Measurements from ENCODE around the gene EVL. TPM values are rescaled to one million over a fixed set of nuclear protein-coding genes. Genes with fewer than 3 reads are reported as not detected.

Gene EVL
- total RNA-seq, 2 experiments from 2014 or later = 660 to 678 TPM

DNA sequence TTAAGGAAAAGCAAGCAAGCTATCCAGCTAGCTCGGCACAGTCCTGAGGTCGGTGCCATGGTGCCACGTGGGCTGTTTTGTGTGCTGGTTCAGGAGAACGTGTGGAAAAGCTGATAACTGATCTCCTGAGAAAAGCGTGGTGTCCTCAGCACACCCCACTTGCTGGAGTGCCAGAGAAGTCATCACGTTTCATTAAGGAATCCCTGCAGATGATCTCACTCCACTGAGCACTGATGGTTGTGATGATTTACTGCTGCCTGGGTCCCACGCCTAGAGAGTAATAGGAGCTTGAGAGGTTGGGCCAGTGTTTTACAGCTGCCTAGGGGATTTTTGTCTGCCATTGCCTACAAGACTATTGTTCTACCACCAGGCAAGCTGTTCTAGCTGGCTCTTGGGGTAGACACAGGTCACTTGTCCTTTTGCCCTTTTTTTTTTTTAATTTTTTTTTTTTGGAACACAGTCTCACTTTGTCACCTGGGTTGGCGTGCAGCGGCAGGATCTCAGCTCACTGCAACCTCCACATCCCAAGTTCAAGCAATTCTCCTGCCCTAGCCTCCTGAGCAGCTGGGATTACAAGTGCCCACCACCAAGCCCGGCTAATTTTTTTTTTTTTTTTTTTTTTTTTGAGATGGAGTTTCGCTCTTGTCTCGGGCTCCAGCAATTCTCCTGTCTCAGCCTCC lies 42.3 kb upstream of the EVL start:
- Histone ChIP-seq H3K4me3 (ENCODE audit: low read length) (no peak overlapping the region), H3K9me3 (ENCODE audit: control insufficient read depth in 1 of 2, insufficient read depth in 1 of 2, low read length in 2 of 2) (no peaks in the 10 kb centered on the region), H3K4me1 (ENCODE audit: insufficient read depth, low read length) (peaks cover 3% of the 10 kb centered on the region), H3K36me3 (ENCODE audit: insufficient read depth, low read length) (no peaks in the 10 kb centered on the region), H3K27me3 (ENCODE audit: control insufficient read depth in 1 of 2, insufficient read depth in 2 of 2, low read length in 2 of 2) (no peaks in the 10 kb centered on the region), H3K27ac (ENCODE audit: low read depth in 1 of 2, low read length in 2 of 2) (no peak overlapping the region)
- CTCF ChIA-PET = no interaction called here
- H3K4me3 Mint-ChIP-seq = no peak overlapping the region
- ATAC-seq (ENCODE audit: poor library complexity) (no peak), DNase-seq (no peak)
- H3K9me3 Mint-ChIP-seq = no peaks in the 10 kb centered on the region
- intact Hi-C loops (cut with DNase I, micrococcal nuclease) = no loop called here
- POLR2A ChIA-PET = no interaction called here
- H3K27me3 Mint-ChIP-seq = no peaks in the 10 kb centered on the region
- no peaks in the 10 kb centered on the region for H3K36me3 Mint-ChIP-seq (ENCODE audit: low read depth)
- no peak overlapping the region for H3K27ac Mint-ChIP-seq
- peaks cover 6% of the 10 kb centered on the region for H3K4me1 Mint-ChIP-seq (ENCODE audit: low read depth)
- TF ChIP-seq, protein P1, sequence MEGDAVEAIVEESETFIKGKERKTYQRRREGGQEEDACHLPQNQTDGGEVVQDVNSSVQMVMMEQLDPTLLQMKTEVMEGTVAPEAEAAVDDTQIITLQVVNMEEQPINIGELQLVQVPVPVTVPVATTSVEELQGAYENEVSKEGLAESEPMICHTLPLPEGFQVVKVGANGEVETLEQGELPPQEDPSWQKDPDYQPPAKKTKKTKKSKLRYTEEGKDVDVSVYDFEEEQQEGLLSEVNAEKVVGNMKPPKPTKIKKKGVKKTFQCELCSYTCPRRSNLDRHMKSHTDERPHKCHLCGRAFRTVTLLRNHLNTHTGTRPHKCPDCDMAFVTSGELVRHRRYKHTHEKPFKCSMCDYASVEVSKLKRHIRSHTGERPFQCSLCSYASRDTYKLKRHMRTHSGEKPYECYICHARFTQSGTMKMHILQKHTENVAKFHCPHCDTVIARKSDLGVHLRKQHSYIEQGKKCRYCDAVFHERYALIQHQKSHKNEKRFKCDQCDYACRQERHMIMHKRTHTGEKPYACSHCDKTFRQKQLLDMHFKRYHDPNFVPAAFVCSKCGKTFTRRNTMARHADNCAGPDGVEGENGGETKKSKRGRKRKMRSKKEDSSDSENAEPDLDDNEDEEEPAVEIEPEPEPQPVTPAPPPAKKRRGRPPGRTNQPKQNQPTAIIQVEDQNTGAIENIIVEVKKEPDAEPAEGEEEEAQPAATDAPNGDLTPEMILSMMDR (IDR thresholded peaks at IDR 0.05) = no peak

DNA sequence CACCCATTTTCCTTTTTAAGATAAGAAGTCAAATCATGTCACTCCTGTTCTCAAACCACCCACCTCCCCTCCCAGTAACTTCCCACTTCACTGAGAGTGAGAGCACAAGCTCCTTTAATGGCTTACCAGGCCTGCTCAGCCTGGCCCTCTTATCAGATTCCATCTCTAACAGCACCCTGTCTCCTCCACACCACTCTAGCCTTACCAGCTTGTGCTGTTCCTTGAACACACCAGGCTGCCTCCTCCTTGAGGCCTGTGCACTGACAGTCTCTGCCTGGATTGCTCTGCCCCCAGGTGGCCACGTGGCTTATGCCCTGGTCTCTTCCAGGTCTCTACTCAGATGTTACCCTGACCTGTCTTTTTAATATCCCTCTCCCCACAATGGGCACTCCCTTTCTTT lies 40.1 kb upstream of the EVL start:
- H3K4me3 Mint-ChIP-seq = no peak overlapping the region
- H3K36me3 Mint-ChIP-seq (ENCODE audit: low read depth) = no peaks in the 10 kb centered on the region
- TF ChIP-seq, protein P1 (IDR thresholded peaks at IDR 0.05) = no peak
- intact Hi-C loops (cut with DNase I, micrococcal nuclease) = loop anchor here in 1 of 2 experiments (1.0 kb wide), 1 partner anchor 43 kb away; no protein-coding TSS in a partner anchor
- H3K27me3 Mint-ChIP-seq = no peaks in the 10 kb centered on the region
- H3K9me3 Mint-ChIP-seq = no peaks in the 10 kb centered on the region
- ChIA-PET POLR2A (interaction anchor here (0.6 kb wide), 1 partner anchor 45 kb away, joined by 3 read pairs; no protein-coding TSS in a partner anchor), CTCF (interaction anchor here (0.8 to 1.5 kb wide), 4 partner anchors 13 to 168 kb away, joined by 3 to 5 read pairs (median 4); no protein-coding TSS in a partner anchor)
- H3K27ac ChIP-seq (ENCODE audit: low read depth in 1 of 2, low read length in 2 of 2) = no peak overlapping the region
- peaks cover 3% of the 10 kb centered on the region for H3K4me1 ChIP-seq (ENCODE audit: insufficient read depth, low read length)
- H3K27me3 ChIP-seq (ENCODE audit: control insufficient read depth in 1 of 2, insufficient read depth in 2 of 2, low read length in 2 of 2) = no peaks in the 10 kb centered on the region
- H3K4me3 ChIP-seq (ENCODE audit: low read length) = no peak overlapping the region
- DNase-seq (peak in 9 of 14 experiments; percentile 4 to 43 (median 17)), ATAC-seq (ENCODE audit: poor library complexity) (peak; percentile 64)
- no peaks in the 10 kb centered on the region for H3K9me3 ChIP-seq (ENCODE audit: control insufficient read depth in 1 of 2, insufficient read depth in 1 of 2, low read length in 2 of 2)
- no peaks in the 10 kb centered on the region for H3K36me3 ChIP-seq (ENCODE audit: insufficient read depth, low read length)
- H3K27ac Mint-ChIP-seq = no peak overlapping the region
- H3K4me1 Mint-ChIP-seq (ENCODE audit: low read depth) = peaks cover 6% of the 10 kb centered on the region

DNA sequence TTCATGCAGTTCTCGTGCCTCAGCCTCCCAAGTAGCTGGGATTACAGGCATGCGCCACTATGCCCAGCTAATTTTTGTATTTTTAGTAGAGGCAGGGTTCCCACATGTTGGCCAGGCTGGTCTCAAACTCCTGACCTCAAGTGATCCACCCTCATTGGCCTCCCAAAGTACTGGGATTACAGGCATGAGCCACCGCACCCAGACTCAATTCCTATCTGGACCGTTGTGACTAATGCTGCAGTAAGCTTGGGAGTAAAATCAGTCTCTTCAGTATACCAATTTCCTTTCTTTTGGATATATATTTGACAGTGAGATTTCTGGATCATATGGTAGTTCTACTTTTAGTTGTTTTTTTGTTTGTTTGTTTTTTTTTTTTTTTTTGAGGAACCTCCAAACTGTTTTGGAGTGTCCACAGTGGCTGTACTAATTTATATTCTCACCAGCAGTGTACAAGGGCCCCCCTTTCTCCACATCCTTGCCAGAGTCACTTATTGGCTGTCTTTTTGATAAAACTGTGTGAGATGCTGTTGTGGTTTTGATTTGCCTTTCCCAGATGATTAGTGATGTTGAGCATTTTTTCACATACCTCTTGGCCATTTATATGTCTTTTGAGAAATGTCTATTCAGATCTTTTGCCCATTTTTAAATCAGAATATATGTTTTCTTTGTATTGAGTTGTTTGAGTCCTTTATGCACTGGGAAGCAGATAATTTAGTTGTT lies 37.3 kb upstream of the EVL start:
- Histone ChIP-seq H3K27me3 (ENCODE audit: control insufficient read depth in 1 of 2, insufficient read depth in 2 of 2, low read length in 2 of 2) (no peaks in the 10 kb centered on the region), H3K4me1 (ENCODE audit: insufficient read depth, low read length) (peaks cover 3% of the 10 kb centered on the region), H3K27ac (ENCODE audit: low read depth in 1 of 2, low read length in 2 of 2) (no peak overlapping the region), H3K4me3 (ENCODE audit: low read length) (no peak overlapping the region), H3K36me3 (ENCODE audit: insufficient read depth, low read length) (no peaks in the 10 kb centered on the region), H3K9me3 (ENCODE audit: control insufficient read depth in 1 of 2, insufficient read depth in 1 of 2, low read length in 2 of 2) (no peaks in the 10 kb centered on the region)
- Mint-ChIP-seq H3K4me1 (ENCODE audit: low read depth) (peaks cover 6% of the 10 kb centered on the region), H3K4me3 (no peak overlapping the region), H3K9me3 (no peaks in the 10 kb centered on the region), H3K27me3 (no peaks in the 10 kb centered on the region), H3K27ac (no peak overlapping the region), H3K36me3 (ENCODE audit: low read depth) (no peaks in the 10 kb centered on the region)
- intact Hi-C loops (cut with DNase I, micrococcal nuclease) = no loop called here
- CTCF ChIA-PET = no interaction called here
- TF ChIP-seq, protein P1 (IDR thresholded peaks at IDR 0.05) = no peak
- DNase-seq (no peak), ATAC-seq (ENCODE audit: poor library complexity) (no peak)
- POLR2A ChIA-PET = no interaction called here
